ENCODE results near the gene IGFBP6.
A peak's percentile ranks its signal among the peaks of the same experiment; 100 is the strongest.

The IGFBP6 gene

DNA sequence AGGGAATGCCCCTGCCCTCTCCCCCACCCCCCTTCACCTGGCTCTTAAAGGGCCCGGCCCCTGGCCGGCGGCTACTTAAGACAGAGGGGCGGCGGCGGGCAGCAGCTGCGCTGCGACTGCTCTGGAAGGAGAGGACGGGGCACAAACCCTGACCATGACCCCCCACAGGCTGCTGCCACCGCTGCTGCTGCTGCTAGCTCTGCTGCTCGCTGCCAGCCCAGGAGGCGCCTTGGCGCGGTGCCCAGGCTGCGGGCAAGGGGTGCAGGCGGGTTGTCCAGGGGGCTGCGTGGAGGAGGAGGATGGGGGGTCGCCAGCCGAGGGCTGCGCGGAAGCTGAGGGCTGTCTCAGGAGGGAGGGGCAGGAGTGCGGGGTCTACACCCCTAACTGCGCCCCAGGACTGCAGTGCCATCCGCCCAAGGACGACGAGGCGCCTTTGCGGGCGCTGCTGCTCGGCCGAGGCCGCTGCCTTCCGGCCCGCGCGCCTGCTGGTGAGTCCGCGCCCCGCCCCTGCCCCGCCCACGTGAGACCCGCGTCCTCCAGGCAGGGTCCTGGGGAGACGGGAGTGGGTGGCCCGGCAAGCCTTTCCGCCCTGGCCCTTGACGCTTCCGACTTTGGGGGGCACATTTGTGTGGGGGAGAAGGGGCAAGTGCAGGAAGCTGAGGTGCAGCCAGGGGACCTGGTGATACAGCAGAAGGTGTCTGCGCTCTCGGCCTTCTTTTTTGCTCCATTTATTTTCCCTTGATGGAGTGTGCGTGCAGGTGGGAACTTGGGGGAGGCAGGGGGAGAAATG is at the start of gene IGFBP6:
TSS of gene IGFBP6 (plus strand) at position 104 of the 790 bp plus-strand sequence. CDS start at position 155, 51 bp downstream.
- DNase-seq (ENCODE audit: low read depth): peak; percentile 32

DNA sequence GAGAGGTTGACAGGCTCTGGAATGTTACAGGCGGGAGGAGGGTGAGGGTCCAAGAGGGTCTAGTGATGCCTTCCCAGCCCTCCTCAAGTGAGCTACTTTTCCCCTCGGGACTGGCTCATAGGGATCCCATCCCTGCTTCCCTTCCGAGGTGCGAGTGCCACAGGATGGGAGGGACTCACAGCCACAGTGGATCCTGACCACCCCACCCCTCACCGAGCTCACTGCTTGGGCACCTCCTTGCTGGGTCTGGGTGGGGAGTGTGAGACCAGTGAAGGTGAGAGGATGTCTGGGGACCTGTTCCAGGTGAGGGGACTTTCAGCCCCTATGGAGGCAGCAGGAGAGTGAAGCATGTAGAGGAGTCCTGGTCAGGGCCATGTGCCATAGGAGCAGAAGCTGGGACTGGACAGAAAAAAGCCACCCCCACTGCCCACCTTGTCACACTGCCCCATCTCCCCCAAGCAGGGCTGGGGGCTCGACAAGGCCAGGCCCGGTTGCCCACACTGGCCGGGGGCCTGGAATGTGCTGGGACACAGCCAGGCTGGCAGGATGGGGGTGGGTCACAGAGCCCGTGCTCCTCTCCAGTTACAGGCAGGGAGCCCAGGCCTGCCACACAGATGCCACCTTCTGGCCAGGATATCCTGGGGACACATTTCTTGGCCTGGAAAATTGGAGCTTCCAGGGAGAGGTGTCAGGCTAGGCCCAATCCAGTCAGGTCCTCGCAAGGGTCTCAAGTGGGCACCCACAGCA is 49.3 kb upstream of the IGFBP6 start:
- DNase-seq (ENCODE audit: low read depth): no peak

GRCh38 chr12:53048780-53049401 is 48.6 kb upstream of the IGFBP6 start:
- no peak for DNase-seq (ENCODE audit: low read depth)

DNA sequence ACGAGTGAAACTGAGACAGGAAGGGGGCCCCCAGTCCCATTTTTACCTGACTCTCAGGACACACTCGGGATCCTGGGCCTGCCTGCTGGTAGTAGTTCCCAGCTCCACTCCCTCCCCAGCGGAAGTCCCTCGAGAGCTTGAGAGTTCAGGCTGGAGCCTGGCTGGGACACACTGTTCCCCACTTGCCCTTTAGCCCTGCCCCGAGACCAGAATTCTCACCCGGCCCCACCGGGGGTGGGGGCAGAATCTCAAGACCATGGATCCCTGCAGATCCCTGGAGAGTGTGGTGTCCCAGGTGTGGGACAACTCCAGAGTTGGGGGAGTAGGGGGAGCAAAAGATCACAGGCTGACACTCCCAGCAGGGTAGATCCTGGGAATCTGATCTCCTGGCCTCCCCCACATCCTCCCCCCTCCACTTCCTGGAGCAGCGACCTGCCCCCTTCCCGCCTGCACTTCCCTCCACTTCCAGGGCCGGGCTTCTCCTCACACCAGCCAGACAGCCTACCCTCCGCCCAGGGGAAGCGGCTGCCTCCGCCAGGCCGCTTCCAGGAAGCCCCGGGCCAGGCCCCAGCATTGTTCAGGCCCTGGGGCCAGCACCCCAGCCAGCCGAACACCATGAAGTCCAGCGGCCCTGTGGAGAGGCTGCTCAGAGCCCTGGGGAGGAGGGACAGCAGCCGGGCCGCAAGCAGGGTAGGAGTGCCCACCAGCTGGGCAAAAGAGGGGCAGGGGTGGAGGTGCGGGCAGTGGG is 47.7 kb upstream of the IGFBP6 start, which contains the start of gene TNS2:
TSS of gene TNS2 (plus strand) at position 495 of the 748 bp plus-strand sequence. CDS start at position 616, 121 bp downstream.
- no peak for DNase-seq (ENCODE audit: low read depth)

DNA sequence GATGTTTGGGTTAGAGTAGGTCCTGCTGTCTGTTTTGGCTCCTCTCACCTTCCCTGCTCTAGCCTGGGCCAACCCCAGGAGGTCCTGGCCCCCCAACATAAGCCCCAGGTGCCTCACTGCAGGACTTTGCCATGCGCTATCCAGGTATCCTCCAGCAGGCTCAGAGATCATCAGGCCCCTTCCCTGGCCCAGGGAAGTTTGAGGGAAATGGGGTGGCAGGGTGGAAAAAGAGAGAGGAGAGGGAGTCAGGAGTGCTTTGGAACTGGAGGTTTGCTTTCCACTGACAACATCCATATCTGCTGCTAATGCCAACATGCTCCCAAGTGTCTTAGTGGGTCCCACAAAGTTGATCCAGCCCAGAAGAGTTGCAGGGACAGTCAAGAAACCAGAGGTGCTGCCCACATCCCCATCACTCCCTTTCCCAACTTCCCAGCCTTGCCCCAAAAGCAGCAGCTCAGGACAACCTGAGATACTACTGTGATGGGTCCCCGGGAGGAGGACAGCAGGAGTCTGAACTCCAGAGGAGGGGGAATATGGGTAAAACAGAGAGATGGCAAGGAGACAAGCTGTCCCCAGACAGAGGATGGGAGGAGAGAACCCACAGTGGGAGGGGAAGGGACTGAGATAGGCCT is 46.9 kb upstream of the IGFBP6 start:
- DNase-seq (ENCODE audit: low read depth): no peak

- peak; percentile 63 for DNase-seq (ENCODE audit: low read depth)
Measured at GRCh38 chr12:53051058-53051880, 46.2 kb upstream of the IGFBP6 start.

GRCh38 chr12:53051881-53052412 is 45.5 kb upstream of the IGFBP6 start:
- no peak for DNase-seq (ENCODE audit: low read depth)

- DNase-seq (ENCODE audit: low read depth): peak; percentile 81
Measured at GRCh38 chr12:53052419-53053217, 44.8 kb upstream of the IGFBP6 start.

- no peak for DNase-seq (ENCODE audit: low read depth)
Measured at GRCh38 chr12:53053218-53054111, 44.0 kb upstream of the IGFBP6 start.

- no peak for DNase-seq (ENCODE audit: low read depth)
Measured at GRCh38 chr12:53054112-53054878, 43.2 kb upstream of the IGFBP6 start.

DNA sequence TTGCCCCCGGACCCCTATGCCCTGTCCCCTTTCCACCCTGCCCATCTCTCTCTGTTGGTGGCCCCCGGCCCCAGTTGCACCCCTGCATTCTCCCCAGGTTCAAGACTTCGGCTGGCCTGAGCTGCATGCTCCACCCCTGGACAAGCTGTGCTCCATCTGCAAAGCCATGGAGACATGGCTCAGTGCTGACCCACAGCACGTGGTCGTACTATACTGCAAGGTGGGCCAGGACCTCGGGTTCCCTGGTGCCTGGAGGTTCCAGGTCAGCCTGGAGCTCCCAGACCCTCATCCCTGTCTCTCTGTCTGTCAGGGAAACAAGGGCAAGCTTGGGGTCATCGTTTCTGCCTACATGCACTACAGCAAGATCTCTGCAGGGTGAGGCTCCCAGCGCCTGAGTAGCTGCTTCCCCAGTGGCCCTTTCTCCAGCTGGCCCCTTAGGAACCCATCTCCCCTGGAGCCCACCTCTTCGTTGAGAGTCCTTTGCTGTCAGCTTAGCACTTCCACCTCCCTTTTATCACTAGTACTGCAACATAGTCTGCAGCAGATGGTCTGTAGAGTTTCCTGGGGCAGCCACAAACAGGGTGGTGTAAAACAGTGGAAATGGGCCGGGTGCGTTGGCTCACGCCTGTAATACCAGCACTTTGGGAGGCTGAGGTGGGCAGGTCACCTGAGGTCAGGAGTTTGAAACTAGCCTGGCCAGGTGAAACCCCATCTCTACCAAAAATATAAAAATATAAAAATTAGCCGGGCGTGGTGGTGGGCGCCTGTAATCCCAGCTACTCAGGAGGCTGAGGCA is 41.8 kb upstream of the IGFBP6 start:
- no peak for DNase-seq (ENCODE audit: low read depth)

GRCh38 chr12:53056296-53056695 is 41.2 kb upstream of the IGFBP6 start:
- no peak for DNase-seq (ENCODE audit: low read depth)

DNA sequence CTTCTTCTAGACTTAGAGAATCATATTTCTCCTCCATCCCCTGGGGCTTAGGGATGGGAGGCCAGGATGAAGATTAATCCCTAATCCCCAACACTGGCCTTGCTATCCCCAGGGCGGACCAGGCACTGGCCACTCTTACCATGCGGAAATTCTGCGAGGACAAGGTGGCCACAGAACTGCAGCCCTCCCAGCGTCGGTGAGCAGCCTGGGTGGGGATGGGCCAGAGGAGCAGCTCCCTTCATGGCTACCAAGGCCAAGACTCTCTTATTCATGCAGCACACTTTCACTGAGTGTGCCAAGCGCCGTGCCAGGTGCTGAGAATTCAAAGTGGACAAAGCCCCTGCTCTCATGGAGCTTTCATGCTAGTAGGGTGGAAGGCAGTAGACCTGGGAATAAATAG is 40.6 kb upstream of the IGFBP6 start:
- DNase-seq (ENCODE audit: low read depth): no peak

DNA sequence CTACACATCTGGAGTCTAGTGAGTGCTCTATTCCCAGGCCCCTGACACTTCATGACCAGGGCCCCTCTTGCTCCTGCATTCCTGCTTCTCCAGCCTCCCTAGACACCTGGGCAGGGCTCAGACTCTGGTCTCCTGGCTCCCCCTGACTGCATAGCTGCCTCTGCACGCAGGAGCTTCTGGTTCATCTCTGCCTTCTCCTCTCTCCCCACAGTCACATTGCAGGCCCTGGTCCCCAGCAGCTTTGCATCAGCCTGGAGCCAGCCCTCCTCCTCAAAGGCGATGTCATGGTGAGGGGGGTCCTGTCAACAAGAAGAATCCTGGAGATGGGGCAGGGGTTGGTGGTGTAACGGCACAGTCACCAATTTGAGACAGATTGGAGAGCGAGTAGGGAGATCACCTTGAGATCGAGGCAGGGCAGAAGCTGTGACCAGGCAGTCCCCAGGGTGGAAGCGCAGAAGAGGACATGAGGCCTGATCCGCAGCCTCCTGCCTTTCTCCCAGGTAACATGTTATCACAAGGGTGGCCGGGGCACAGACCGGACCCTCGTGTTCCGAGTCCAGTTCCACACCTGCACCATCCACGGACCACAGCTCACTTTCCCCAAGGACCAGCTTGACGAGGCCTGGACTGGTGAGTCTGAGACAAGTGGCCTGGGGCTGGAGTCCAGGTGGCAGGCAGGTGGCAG is 39.5 kb upstream of the IGFBP6 start:
- no peak for DNase-seq (ENCODE audit: low read depth)

DNA sequence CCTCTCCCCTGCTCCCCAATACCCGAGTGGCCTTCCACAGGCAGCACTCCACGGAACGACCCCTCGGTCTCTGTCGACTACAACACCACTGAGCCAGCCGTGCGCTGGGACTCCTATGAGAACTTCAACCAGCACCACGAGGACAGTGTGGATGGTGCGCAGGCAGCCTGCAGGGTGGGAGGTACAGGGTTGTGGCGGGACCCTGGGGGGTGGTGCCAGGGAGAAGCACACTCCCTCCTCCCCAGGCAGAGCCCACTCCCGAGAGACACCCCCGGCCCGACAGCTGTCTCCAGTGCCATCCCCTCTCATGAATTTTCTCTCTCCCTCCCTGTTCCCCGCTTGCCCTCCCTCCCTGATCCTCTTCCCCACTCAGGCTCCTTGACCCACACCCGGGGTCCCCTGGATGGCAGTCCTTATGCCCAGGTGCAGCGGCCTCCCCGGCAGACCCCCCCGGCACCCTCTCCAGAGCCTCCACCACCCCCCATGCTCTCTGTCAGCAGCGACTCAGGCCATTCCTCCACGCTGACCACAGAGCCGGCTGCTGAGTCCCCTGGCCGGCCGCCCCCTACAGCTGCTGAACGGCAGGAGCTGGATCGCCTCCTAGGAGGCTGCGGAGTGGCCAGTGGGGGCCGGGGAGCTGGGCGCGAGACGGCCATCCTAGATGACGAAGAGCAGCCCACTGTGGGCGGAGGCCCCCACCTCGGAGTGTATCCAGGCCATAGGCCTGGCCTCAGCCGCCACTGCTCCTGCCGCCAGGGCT is 38.6 kb upstream of the IGFBP6 start:
- no peak for DNase-seq (ENCODE audit: low read depth)
